ENCODE data around the gene IL17D.
"Not testable (repeated sequence)": the region's sequence is repeated elsewhere in the genome, so short reads cannot be mapped to it uniquely, and the experiment has no call there.

The IL17D gene, protein sequence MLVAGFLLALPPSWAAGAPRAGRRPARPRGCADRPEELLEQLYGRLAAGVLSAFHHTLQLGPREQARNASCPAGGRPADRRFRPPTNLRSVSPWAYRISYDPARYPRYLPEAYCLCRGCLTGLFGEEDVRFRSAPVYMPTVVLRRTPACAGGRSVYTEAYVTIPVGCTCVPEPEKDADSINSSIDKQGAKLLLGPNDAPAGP

DNA sequence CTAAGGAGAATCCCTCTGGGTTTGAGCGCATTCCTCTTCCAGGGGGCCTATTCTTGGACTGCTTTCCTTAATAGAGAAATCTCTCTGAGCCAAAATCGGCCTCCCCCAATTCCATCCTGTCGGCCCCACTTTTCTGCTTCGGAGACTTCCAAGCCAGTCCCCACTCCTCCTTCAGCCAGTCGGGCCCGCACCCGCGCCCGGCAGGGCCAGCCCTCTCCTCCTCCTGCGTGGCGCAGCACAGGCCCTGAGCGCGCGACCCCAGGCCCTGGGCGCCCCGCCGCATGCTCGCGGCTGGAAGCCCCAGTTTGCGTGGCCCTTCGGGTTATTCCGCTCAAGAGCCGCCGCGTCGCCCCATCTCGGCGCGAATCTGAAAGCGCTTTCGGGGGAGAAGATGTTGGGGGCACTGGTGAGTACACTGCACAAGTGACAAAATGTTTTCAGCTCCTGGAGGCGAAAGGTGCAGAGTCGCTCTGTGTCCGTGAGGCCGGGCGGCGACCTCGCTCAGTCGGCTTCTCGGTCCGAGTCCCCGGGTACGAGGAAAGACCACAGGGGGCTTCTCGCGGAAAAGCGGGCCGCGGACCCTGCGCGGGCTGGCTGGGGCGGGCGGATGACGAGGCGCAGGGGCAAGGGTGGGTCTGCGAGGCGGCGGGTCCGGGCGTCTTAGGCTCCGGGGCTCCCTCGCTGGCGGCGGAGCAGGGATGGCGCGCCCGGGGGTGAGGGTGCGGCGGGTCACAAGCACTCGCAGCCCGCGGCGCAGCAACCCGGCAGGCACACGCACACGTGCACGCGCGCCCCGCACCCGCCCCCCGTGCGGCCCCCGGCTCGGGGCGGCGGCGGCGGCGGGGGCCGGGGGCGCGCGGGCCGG lies at the start of gene IL17D:
IL17D (plus strand) TSS at position 785 of the 865 bp plus-strand sequence. CDS start 303 bp downstream, outside the sequence.
- no peak for DNase-seq (ENCODE audit: low read depth)
- H3K4me3 ChIP-seq (ENCODE audit: low read depth, low read length), result peak within 1 kb of the TSS; percentile 70

DNA sequence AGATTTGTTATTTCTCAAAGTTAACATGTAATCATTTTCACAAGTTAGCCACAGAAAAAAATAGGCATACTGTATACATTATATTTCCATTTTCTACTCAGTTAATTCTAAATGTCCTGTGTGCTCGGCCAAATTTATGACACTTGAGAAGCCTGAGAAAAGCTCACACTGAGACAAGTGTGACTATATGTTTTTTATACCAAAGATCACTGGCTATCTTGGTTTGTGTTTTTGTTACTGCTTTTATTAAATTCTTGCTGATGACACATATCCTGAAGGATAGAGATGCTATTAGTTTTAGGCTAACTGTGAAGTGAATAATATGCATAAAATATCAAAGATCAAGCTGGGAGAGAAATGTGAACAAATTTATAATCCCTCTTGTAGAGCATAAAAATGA lies 49.3 kb upstream of the IL17D start:
- no peak for DNase-seq (ENCODE audit: low read depth)
- no peak overlapping the region for H3K4me3 ChIP-seq (ENCODE audit: low read depth, low read length)

DNA sequence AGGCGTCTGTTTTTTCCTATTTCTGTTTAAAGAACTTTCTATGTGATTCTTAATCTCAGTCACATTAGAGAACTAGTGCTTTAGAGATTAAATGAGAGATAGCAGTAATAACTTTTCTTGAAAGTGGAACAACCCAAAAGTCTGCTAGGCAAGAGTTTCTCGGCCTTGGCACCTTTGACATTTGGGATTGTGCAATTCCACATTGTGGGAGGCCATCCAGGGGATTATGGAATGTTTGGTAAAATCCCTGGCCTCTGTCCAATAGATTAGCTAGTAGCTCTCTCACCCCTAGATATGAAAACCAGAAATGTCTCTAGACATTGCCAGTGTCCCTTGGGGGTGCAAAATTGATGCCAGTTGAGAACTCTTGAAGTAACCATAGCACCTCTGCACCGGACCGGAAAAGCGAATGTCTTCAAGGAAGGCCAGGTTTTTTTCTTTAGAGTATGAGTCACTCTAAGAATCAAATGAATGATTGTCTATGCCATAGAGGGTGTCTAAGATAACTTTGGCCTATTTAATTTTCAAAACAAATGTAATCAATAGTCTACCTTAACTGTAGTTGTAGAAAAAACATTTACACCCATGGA lies 45.0 kb upstream of the IL17D start:
- no peak overlapping the region for H3K4me3 ChIP-seq (ENCODE audit: low read depth, low read length)
- DNase-seq (ENCODE audit: low read depth), result no peak

DNA sequence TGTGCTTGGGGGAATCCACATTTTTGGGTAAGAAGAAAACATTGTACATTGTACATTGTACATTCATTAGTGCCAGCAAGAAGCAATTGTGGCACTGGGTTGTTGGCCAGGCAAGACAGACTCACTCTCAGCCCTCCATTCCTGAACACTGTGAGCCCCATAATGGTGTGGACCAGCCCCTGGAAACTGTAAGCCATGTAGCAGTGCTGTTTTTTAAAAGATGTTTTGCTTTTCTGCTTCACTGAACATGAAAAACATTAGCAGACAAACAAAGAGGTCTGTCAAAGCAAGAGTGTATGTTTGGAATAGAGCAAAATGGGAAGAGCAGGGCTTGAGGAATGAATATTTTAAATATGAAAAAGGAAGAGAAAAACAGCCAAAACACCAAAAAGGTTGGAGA lies 39.1 kb upstream of the IL17D start:
- no peak overlapping the region for H3K4me3 ChIP-seq (ENCODE audit: low read depth, low read length)
- no peak for DNase-seq (ENCODE audit: low read depth)

DNA sequence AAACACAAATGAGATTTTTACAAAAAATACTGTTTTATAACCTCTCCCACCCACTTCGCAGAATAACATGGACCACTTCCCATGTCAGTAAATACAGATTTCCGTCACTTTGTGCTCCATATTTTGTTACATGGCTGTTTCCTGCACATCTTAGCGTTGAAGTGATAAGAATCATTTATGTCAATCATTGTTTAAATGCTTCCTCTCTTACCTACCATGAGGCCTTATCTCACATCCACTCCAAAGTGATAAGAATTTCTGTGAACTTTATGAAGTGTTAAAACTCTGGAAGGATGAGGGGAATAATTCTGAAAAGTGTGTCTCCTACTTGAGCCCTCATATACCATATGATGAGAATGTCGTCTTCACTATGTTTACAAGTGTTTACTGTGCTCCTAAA lies 36.6 kb upstream of the IL17D start:
- no peak for DNase-seq (ENCODE audit: low read depth)
- H3K4me3 ChIP-seq (ENCODE audit: low read depth, low read length), result no peak overlapping the region

DNA sequence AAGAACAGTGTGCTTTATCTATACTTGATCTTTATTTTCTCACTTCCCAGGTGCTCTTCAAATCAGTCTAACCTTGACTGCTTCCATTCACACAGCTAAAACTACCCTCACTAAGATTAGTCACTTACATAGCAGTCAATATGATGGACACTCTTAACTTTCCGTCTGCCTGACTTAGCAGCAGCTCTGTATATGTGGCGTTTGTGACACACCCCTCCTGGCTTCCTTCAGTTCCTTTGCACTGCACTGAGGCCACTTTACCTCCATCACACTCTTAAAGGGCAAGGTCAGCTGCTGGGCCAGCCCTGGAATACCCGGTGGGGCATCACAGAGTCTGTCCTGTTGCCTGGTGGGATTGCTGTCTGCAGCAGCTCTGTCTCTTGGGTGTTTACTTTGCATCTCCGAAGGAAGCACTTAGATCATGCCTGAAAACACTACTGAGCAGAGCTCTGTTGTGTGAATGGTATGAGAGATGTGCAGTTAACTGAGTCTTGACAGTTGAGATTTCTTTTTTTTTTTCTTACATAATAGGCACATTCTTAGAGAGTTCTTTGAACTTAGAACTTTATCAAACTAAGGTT lies 35.6 kb upstream of the IL17D start:
- no peak overlapping the region for H3K4me3 ChIP-seq (ENCODE audit: low read depth, low read length)
- DNase-seq (ENCODE audit: low read depth), result no peak

DNA sequence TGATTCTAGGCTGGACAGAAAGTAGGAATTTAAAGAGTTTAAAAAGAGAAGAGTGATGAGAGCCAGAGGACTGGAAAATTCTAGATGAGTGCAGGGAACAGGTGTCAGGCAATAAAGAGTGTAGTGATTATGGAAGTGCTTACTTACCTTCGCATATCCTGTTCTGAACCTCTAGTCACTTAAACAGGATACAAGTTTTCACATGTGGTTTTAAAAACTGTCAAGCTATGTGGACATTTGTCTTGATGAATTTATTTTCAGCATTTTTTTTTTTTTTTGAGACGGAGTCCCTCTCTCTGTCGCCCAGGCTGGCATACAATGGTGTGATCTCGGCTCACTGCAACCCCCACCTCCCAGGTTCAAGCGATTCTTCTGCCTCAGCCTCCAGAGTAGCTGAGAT lies 34.3 kb upstream of the IL17D start:
- no peak for DNase-seq (ENCODE audit: low read depth)

DNA sequence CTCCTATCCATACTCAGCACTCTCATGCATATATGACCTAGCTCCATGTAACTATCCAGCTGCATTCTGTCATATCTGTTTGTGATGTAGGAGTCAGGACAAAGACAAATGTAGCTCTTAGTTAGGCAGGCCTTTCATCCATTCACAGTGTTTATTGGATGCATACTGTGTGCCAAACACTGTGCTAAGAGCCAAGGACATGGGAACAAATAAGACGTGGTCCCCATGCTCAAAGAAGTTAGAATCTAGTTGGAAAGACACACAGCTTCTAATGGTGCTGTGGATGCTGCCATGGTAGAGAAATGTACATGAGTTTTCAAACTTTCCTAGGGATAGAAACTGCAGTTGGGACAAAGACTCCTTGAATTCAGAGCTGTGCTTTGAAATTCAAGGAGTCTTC lies 31.7 kb upstream of the IL17D start:
- no peak overlapping the region for H3K4me3 ChIP-seq (ENCODE audit: low read depth, low read length)
- no peak for DNase-seq (ENCODE audit: low read depth)

More for the DNA sequence above, 34.3 kb upstream of the IL17D start:
- no peak overlapping the region for H3K4me3 ChIP-seq (ENCODE audit: low read depth, low read length)

DNA sequence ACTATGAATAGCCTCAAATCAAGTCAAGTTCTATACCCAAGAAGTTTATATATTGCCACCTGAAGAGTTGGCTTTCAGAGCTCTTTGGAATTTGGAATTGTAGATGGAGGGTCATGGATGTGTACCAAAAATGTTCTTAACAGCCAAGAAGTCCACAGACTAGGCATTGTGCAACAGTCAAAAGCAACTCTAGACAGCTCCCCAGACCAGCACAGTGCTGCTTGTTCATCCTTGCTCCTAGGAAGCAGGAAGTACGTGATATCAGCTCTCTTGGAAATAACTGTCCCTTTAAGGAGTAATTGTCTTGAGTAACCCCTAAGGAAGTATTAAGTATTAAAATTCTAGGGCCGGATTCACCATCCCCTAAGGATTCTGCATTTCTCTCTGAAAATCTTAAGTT lies 30.7 kb upstream of the IL17D start:
- peak; percentile 40 for DNase-seq (ENCODE audit: low read depth)
- no peak overlapping the region for H3K4me3 ChIP-seq (ENCODE audit: low read depth, low read length)

DNA sequence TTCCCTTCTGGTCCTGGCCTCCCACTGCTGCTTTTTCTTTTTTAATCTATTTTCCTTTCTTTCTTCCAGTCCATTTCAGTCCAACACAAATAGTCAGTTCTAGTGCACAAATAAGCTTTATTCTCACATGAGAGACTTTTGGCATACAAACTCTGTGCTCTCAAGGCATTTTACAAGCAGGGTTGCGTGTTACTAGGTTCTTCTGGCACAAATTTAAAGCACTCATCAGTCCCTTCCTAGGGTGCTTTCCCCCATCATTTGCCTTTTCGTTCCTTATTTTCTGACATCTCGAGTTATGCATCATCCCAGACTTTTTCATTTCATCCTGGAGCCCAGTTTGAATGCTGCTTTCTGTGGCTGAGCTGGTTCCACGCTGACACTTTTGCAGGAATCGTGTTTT lies 29.8 kb upstream of the IL17D start:
- DNase-seq (ENCODE audit: low read depth), result no peak
- H3K4me3 ChIP-seq (ENCODE audit: low read depth, low read length), result no peak overlapping the region

DNA sequence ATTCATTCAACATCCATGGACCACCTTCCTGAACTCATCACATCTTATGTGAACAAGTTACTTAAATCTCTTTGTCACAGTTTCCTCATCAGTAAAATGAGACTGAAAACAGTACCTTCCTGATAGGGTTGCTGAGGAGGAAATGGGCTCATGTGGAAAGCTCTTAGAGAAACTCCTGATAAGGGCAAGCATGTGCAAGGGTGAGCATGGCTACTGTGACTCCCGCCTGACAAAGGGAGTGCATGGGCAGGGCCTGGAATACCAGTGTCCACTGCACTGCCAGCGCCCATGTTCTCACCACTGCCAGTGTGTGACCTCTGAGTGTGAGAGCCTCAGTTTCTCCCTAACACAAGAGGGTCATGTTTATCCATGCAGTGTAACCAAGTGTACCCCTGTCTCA lies 27.3 kb upstream of the IL17D start:
- no peak for DNase-seq (ENCODE audit: low read depth)

DNA sequence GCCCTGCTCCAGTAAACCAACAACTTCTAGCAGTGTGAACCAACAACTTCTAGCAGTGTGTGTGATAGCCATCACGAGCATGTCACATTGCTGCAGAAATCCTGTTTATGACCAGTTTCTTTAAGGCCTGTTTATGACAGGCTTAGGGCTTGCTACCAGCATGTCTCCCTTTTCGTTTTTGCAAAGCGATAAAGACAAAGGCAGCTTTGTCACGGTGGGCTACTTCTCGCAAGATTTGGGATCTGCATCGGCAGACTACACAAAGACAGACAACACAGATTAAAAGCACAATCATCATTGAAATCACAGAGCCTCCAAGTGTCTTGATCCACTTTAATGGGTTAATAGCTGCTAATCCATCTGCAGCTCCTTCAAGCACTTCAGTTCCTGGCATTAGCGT lies 24.9 kb upstream of the IL17D start:
- not testable (repeated sequence) for DNase-seq (ENCODE audit: low read depth); H3K4me3 ChIP-seq (ENCODE audit: low read depth, low read length)

More for the DNA sequence above, 27.3 kb upstream of the IL17D start:
- H3K4me3 ChIP-seq (ENCODE audit: low read depth, low read length), result no peak overlapping the region

DNA sequence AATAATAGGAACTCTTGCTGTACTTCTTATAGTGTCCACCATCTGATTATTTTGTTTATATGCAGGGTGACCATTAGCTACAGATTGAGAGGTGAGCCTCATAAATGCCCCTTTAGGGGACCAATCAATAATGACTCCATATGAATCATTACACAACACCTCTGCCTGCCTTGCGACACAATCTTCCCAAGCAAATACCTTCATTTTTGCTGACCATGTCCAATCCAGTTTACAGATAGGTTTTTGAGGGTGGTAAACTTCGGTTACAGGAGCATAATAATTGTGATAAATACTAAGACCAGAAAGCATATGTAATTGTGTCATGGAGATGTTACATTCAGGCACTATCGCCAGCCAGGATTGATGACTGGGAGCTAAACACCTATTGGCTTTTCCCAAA lies 23.6 kb upstream of the IL17D start:
- no peak for DNase-seq (ENCODE audit: low read depth)
- no peak overlapping the region for H3K4me3 ChIP-seq (ENCODE audit: low read depth, low read length)

DNA sequence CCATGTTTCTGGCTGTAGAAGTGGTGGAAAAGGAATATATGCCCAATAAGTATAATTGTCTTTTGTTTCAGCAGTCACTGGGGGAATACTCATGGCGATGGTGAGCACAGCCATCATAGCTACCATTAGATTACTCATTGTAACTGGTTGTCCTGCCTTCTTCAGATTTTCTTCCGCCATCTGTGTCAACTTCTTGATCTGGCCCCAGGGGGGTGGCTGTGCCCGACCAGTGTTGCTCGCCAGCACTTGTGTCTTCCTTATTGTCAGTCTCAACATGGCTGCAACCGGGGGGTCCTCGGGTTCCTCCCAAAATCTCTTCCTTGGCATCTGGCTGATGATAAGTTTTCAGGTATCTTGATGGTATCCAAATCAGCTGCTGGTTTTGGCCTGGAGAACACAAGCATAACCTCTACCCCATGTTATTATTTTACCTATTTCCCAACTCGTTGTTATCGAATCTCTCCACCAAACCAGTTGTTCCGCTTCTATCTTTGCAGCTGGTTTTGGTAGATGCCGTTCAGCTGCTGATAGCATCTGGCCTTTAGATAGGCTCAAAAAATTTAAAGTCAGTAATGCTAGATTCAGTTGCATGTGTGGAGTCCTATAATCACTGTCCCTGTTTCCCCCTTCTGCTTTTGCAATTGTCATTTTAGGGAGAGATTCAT lies 23.0 kb upstream of the IL17D start:
- no peak overlapping the region for H3K4me3 ChIP-seq (ENCODE audit: low read depth, low read length)
- DNase-seq (ENCODE audit: low read depth), result no peak

DNA sequence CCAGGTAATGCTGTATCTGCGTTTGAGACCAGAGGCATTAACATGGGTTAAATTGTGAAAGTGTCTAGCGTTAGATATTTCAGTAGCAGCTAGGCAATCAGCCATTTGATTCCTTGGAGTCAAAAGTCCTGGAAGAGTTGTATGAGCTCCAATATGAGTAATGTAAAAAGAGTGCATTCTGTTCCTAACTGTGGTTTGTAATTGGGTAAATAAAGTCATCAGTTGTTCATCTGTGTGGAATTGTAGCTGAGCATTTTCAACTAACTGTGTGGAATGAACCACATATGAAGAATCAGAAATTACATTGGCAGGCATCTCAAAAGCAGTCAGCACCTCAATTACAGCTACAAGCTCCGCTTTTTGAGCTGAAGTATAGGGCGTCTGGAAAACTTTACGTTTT lies 22.0 kb upstream of the IL17D start:
- H3K4me3 ChIP-seq (ENCODE audit: low read depth, low read length), result not testable (repeated sequence)
- peak; percentile 67 for DNase-seq (ENCODE audit: low read depth)

DNA sequence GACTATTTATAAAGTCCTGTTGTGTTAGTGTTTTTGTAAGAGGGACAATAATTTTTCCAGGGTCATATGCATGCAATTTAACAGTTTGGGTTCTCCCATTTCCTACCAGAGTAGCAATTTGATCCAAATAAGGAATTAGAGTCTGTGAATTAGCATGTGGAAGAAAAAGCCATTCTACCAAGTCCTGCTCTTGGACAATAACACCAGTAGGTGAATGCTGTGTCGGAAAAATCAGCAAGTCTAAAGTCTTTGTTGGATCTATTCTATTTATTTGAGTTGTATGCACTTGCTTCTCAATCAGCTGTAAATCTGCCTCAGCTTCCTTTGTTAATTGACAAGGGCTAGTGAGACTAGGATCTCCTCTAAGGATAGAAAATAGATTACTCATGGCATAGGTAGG lies 21.4 kb upstream of the IL17D start:
- H3K4me3 ChIP-seq (ENCODE audit: low read depth, low read length), result no peak overlapping the region
- no peak for DNase-seq (ENCODE audit: low read depth)

DNA sequence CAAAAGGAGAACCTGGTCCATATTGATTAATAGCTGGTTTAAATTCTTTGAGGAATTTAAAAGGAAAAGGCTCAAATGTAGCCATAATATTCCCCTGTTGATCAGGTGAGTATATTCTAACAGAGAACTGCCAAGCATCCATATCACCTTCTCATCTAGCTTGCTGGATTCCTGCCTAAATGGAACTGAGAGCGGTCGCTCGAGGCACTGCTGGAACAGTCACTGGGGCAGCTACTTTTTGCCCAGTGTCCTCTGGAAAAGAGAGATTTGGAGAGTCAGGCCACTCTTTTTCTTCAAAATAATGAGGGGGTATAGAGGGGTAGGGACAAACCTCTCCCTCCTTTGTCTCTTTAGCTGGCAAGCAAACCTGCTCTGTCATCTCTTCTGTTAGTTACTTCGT lies 19.5 kb upstream of the IL17D start:
- DNase-seq (ENCODE audit: low read depth), result no peak
- no peak overlapping the region for H3K4me3 ChIP-seq (ENCODE audit: low read depth, low read length)

DNA sequence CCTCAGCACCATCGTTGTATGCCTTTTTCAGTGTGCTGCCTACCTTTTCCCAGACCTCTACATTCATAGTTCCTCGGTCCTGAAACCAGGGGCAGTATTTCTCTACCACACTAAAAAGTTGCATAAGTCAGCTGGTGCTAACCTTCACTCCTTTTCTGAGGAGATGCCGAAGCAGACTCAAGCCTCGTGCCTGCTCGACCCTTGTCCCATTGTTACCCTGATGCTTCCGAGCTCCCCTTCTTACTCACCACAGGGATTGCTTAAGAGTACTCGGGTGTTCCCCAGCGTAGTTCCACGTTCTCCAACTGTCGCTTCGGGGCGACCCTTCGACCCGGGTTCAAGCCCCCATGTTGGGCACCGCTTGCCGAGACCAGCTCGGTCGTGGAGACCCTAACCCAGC lies 19.0 kb upstream of the IL17D start:
- DNase-seq (ENCODE audit: low read depth), result no peak
- H3K4me3 ChIP-seq (ENCODE audit: low read depth, low read length), result no peak overlapping the region

DNA sequence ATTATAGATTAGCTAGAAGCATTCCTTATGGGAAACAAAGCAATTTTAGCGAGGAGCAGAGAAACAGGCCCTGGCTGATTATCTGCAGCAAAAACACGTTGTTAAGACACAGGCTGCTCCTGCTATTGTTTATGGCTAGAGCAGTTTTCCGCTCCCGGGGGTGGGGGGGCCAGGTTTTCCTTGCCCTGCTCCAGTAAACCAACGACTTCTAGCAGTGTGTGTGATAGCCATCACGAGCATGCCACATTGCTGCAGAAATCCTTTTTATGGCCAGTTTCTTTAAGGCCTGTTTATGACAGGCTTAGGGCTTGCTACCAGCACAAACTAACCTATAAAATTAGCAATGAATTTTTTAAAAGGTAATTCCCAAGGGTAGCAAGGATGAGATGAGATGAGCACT lies 18.4 kb upstream of the IL17D start:
- no peak overlapping the region for H3K4me3 ChIP-seq (ENCODE audit: low read depth, low read length)
- no peak for DNase-seq (ENCODE audit: low read depth)

DNA sequence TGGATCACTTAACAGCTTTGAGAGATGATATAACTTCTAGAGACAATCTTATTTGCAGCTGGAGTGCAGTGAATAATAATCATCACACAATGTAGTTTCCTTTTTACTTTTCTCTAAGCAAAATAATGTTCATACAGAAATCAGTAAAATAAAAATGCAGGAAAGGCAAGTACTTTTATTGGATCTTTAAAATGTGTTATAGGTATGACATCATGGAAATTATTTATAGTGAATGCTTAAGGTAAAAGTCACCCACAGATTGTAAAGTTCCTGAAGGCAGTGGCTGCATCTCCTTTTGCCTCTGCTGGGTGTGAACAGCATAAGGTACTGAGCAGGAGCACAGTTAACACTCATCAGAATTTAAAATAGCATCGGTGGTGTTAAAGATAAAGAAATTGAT lies 17.3 kb upstream of the IL17D start:
- DNase-seq (ENCODE audit: low read depth), result no peak
- H3K4me3 ChIP-seq (ENCODE audit: low read depth, low read length), result no peak overlapping the region
